ENCODE results near the gene CRELD1.

The CRELD1 gene

GRCh38 chr3:9969632-9970019, 36.0 kb downstream of the CRELD1 start:
- H3K4me3 ChIP-seq (ENCODE audit: low read depth, low read length): no peak overlapping the region
- TF ChIP-seq, protein P1, sequence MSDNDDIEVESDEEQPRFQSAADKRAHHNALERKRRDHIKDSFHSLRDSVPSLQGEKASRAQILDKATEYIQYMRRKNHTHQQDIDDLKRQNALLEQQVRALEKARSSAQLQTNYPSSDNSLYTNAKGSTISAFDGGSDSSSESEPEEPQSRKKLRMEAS (IDR thresholded peaks at IDR 0.05; ENCODE audit: low read depth, low read length): no peak
- TF ChIP-seq, protein P2, sequence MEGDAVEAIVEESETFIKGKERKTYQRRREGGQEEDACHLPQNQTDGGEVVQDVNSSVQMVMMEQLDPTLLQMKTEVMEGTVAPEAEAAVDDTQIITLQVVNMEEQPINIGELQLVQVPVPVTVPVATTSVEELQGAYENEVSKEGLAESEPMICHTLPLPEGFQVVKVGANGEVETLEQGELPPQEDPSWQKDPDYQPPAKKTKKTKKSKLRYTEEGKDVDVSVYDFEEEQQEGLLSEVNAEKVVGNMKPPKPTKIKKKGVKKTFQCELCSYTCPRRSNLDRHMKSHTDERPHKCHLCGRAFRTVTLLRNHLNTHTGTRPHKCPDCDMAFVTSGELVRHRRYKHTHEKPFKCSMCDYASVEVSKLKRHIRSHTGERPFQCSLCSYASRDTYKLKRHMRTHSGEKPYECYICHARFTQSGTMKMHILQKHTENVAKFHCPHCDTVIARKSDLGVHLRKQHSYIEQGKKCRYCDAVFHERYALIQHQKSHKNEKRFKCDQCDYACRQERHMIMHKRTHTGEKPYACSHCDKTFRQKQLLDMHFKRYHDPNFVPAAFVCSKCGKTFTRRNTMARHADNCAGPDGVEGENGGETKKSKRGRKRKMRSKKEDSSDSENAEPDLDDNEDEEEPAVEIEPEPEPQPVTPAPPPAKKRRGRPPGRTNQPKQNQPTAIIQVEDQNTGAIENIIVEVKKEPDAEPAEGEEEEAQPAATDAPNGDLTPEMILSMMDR (IDR thresholded peaks at IDR 0.05; ENCODE audit: low read depth, low read length): no peak
- no peak for TF ChIP-seq POLR2A (IDR thresholded peaks at IDR 0.05; ENCODE audit: extremely low read depth, insufficient read length)
- TF ChIP-seq MYC (IDR thresholded peaks at IDR 0.05; ENCODE audit: low read depth, low read length): no peak
- no peak for DNase-seq (ENCODE audit: low read depth)

GRCh38 chr3:9970020-9970652, 36.5 kb downstream of the CRELD1 start:
- no peak overlapping the region for H3K4me3 ChIP-seq (ENCODE audit: low read depth, low read length)
- DNase-seq (ENCODE audit: low read depth): no peak
- no peak for TF ChIP-seq POLR2A (IDR thresholded peaks at IDR 0.05; ENCODE audit: extremely low read depth, insufficient read length)
- TF ChIP-seq, protein P1 (IDR thresholded peaks at IDR 0.05; ENCODE audit: low read depth, low read length): no peak
- TF ChIP-seq, protein P2 (IDR thresholded peaks at IDR 0.05; ENCODE audit: low read depth, low read length): no peak
- TF ChIP-seq MYC (IDR thresholded peaks at IDR 0.05; ENCODE audit: low read depth, low read length): no peak

GRCh38 chr3:9976721-9977709, 43.4 kb downstream of the CRELD1 start:
- H3K4me3 ChIP-seq (ENCODE audit: low read depth, low read length): peak overlapping the region; percentile 3
- TF ChIP-seq, protein P1 (IDR thresholded peaks at IDR 0.05; ENCODE audit: low read depth, low read length): peak; percentile 60; the same call in 1 of the 2 replicates
- TF ChIP-seq, protein P2 (IDR thresholded peaks at IDR 0.05; ENCODE audit: low read depth, low read length): no peak
- TF ChIP-seq MYC (IDR thresholded peaks at IDR 0.05; ENCODE audit: low read depth, low read length): no peak
- TF ChIP-seq POLR2A (IDR thresholded peaks at IDR 0.05; ENCODE audit: extremely low read depth, insufficient read length): no peak
- peak; percentile 97 for DNase-seq (ENCODE audit: low read depth)

GRCh38 chr3:9978710-9979305, 45.2 kb downstream of the CRELD1 start:
- TF ChIP-seq POLR2A (IDR thresholded peaks at IDR 0.05; ENCODE audit: extremely low read depth, insufficient read length) (no peak), MYC (IDR thresholded peaks at IDR 0.05; ENCODE audit: low read depth, low read length) (no peak)
- TF ChIP-seq, protein P2 (IDR thresholded peaks at IDR 0.05; ENCODE audit: low read depth, low read length): no peak
- TF ChIP-seq, protein P1 (IDR thresholded peaks at IDR 0.05; ENCODE audit: low read depth, low read length): no peak
- no peak overlapping the region for H3K4me3 ChIP-seq (ENCODE audit: low read depth, low read length)
- DNase-seq (ENCODE audit: low read depth): no peak

DNA sequence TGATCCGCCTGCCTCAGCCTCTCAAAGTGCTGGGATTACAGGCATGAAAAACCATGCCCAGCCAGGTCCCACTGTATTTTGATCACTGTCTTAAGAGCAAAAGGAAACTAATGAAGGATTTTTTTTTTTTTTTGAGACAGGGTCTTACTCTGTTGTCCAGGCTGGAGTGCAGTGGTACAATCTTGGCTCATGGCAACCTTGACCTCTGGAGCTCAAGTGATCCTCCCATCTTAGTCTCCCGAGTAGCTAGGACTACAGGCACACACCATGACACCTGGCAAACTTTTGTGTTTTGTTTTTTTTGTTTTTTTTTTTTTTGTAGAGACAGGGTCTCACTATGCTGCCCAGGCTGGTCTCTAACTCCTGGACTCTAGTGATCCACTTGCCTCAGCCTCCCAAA, 46.6 kb downstream of the CRELD1 start:
- no peak for DNase-seq (ENCODE audit: low read depth)
- H3K4me3 ChIP-seq (ENCODE audit: low read depth, low read length): no peak overlapping the region
- TF ChIP-seq, protein P1 (IDR thresholded peaks at IDR 0.05; ENCODE audit: low read depth, low read length): no peak
- TF ChIP-seq, protein P2 (IDR thresholded peaks at IDR 0.05; ENCODE audit: low read depth, low read length): no peak
- TF ChIP-seq POLR2A (IDR thresholded peaks at IDR 0.05; ENCODE audit: extremely low read depth, insufficient read length): no peak

Measured in NB4 (cell line).